A673 (cell line): ENCODE data around the gene PGM2L1. TPM values are rescaled to one million over a fixed set of nuclear protein-coding genes. Genes with fewer than 3 reads are reported as not detected.
A peak's percentile ranks its signal among the peaks of the same experiment; 100 is the strongest.

Experiments used
- BruUV-seq: library from RNA; stranded (reverse); fragments of 400-500 nt; replicated peaks from 2 replicates; lab custom pipeline; 2021; lab: Mats Ljungman, UMichigan
- CTCF ChIA-PET: fragments of 300-600 bp; sonication (Branson Sonifier 250); formaldehyde crosslinking; loops from one replicate; lab custom pipeline; 2022; ENCODE audit warnings: antibody characterized with exemption; lab: Charles Lee
- POLR2A ChIA-PET: fragments of 300-600 bp; sonication (Branson Sonifier 250); formaldehyde crosslinking; loops from one replicate; lab custom pipeline; 2022; ENCODE audit warnings: antibody characterized with exemption; ENCODE audit not compliant: low non-redundant PET; lab: Charles Lee
- DNase-seq: peaks from one replicate; pipeline ENCODE4 v3.0.0-alpha.2; 2015; ENCODE audit warnings: low spot score
- H3K27ac ChIP-seq: fragments of 200-600 bp; sonication (generic); 2 replicates; pipeline ENCODE4 v1.5.1; 2016; ENCODE audit warnings: mixed run types, low read depth, mild to moderate bottlenecking, mixed read lengths, antibody characterized with exemption, low read length; ENCODE audit not compliant: poor library complexity, severe bottlenecking
- H3K27me3 ChIP-seq: fragments of 200-600 bp; sonication (generic); replicated peaks from 2 replicates; pipeline ENCODE4 v1.6.1; 2017; ENCODE audit warnings: mixed run types, low read depth, mild to moderate bottlenecking, mixed read lengths, antibody characterized with exemption, low read length; ENCODE audit not compliant: insufficient read depth, poor library complexity
- H3K36me3 ChIP-seq: fragments of 200-600 bp; sonication (generic); 2 replicates; pipeline ENCODE4 v1.6.1; 2016; ENCODE audit warnings: mixed run types, mild to moderate bottlenecking, mixed read lengths, antibody characterized with exemption, low read length; ENCODE audit not compliant: insufficient read depth, poor library complexity, severe bottlenecking
- H3K4me1 ChIP-seq: fragments of 200-600 bp; sonication (generic); 2 replicates; pipeline ENCODE4 v1.6.1; 2017; ENCODE audit warnings: mixed run types, mild to moderate bottlenecking, mixed read lengths, antibody characterized with exemption, low read length; ENCODE audit not compliant: insufficient read depth, poor library complexity, severe bottlenecking
- H3K4me3 ChIP-seq: fragments of 200-600 bp; sonication (generic); 2 replicates; pipeline ENCODE4 v1.5.1; 2016; ENCODE audit warnings: low read depth, mixed run types, mild to moderate bottlenecking, mixed read lengths, low read length; ENCODE audit not compliant: poor library complexity, severe bottlenecking
- H3K9me3 ChIP-seq: fragments of 200-600 bp; sonication (generic); 2 replicates; pipeline ENCODE4 v1.6.1; 2016; ENCODE audit warnings: mixed run types, low read depth, mild to moderate bottlenecking, mixed read lengths, antibody characterized with exemption, low read length; ENCODE audit not compliant: poor library complexity, severe bottlenecking
- EZH2 ChIP-seq: fragments of 200-600 bp; sonication (generic); IDR thresholded peaks from 2 replicates; pipeline ENCODE4 v1.6.1; 2017; ENCODE audit warnings: borderline replicate concordance, low read depth, mild to moderate bottlenecking, mixed read lengths, antibody characterized with exemption, low read length; ENCODE audit not compliant: poor library complexity, severe bottlenecking
- intact Hi-C: fragments of 100-400 bp; cut with micrococcal nuclease; formaldehyde crosslinking; loops from one replicate; pipeline ENCODE4 v1.10.0; 2022; ENCODE audit not compliant: unreplicated experiment
- total RNA-seq: library from RNA; stranded (reverse); gene quantifications from 2 replicates; pipeline ENCODE4 v1.2.3, GENCODE V29; 2021
- TF ChIP-seq, protein P1 (sequence below): fragments of 300-800, 200-600 bp; sonication (generic); conservative IDR thresholded peaks from 2 replicates; pipeline ENCODE4 v1.5.1; 2017; ENCODE audit warnings: low read depth, mild to moderate bottlenecking, antibody characterized with exemption, low read length, moderate library complexity, mixed read lengths

The PGM2L1 gene
- total RNA-seq, 1 experiment from 2014 or later = 18.2 TPM

DNA sequence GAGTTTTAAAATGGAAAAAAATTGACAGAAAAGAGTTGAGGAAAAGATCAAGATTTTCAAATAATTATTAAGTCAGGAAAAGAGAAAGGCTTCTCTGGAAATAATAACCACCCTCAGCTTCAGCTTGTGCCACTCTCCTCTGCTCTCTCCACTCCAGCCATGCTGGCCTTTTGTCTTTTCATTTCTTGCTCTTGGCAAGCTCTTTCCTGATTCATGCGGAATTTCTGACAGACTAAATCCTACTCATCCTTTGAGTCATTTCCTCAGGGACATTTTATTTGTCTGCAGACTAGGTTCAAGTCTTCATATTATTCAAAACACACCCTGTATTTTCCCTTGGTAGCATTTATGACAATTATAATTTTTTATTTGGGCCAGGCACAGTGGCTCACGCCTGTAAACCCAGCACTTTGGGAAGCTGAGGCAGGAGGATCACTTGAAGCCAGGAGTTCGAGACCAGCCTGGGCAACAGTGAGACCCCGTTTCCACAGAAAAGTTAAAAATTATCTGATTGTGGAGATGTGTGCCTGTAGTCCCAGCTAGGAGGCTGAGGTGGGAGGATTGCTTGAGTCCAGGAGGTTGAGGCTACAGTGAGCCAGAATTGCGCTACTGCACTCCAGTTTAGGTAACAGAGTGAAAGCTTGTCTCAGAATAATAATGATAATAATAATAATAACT is 79.0 kb downstream of the PGM2L1 start:
- H3K4me1 ChIP-seq = no peaks in the 10 kb centered on the region
- no peaks in the 10 kb centered on the region for H3K36me3 ChIP-seq
- H3K27ac ChIP-seq = no peak overlapping the region
- TF ChIP-seq, protein P1, sequence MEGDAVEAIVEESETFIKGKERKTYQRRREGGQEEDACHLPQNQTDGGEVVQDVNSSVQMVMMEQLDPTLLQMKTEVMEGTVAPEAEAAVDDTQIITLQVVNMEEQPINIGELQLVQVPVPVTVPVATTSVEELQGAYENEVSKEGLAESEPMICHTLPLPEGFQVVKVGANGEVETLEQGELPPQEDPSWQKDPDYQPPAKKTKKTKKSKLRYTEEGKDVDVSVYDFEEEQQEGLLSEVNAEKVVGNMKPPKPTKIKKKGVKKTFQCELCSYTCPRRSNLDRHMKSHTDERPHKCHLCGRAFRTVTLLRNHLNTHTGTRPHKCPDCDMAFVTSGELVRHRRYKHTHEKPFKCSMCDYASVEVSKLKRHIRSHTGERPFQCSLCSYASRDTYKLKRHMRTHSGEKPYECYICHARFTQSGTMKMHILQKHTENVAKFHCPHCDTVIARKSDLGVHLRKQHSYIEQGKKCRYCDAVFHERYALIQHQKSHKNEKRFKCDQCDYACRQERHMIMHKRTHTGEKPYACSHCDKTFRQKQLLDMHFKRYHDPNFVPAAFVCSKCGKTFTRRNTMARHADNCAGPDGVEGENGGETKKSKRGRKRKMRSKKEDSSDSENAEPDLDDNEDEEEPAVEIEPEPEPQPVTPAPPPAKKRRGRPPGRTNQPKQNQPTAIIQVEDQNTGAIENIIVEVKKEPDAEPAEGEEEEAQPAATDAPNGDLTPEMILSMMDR = no peak
- TF ChIP-seq EZH2 = no peak
- intact Hi-C loops = no loop called here
- H3K27me3 ChIP-seq = no peaks in the 10 kb centered on the region
- ChIA-PET CTCF (interaction anchor here (2.0 kb wide), 1 partner anchor 64 kb away, joined by 5 read pairs; no protein-coding TSS in a partner anchor), POLR2A (no interaction called here)
- peak; percentile 90 for DNase-seq
- no TSS peak for BruUV-seq
- no peak overlapping the region for H3K4me3 ChIP-seq
- peaks cover 17% of the 10 kb centered on the region for H3K9me3 ChIP-seq

DNA sequence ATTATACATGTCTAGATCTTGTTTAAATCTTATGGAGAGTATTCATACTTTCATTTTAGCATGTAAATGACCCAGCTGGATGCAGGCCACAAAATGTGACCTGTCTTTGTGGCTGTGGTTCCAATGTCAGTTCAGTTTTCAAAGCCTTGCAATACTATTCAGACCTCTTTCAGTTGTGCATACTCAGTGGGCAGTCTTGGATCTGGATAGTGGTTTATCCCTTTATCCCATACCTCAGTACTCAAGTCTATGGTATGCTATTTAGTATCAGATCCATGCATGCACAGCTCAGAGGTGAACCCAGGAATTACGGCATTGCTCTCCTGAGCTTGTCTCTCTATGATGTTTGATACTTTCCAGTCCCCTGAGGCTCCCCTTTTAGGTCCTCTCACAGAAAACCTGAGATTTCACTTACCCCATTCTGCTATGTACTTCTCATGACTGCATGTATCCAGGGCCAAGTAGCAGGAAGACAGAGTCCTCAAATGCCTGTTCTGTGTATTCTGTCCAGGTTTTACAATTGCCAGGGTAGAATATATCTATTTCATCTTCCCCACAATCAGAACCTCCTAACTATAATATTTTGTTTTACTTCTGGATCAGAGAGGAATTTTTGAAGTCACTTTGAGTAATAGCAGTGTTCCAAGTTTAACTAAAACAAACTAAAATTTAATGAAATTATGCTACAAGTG is 79.8 kb downstream of the PGM2L1 start:
- H3K9me3 ChIP-seq = peaks cover 17% of the 10 kb centered on the region
- H3K27me3 ChIP-seq = no peaks in the 10 kb centered on the region
- no peak overlapping the region for H3K27ac ChIP-seq
- H3K4me3 ChIP-seq = no peak overlapping the region
- no peaks in the 10 kb centered on the region for H3K36me3 ChIP-seq
- ChIA-PET CTCF (interaction anchor here (2.0 kb wide), 1 partner anchor 63 kb away, joined by 5 read pairs; no protein-coding TSS in a partner anchor), POLR2A (no interaction called here)
- TF ChIP-seq, protein P1 = no peak
- no peak for TF ChIP-seq EZH2
- peak; percentile 28 for DNase-seq
- intact Hi-C loops = no loop called here
- no TSS peak for BruUV-seq
- H3K4me1 ChIP-seq = no peaks in the 10 kb centered on the region

DNA sequence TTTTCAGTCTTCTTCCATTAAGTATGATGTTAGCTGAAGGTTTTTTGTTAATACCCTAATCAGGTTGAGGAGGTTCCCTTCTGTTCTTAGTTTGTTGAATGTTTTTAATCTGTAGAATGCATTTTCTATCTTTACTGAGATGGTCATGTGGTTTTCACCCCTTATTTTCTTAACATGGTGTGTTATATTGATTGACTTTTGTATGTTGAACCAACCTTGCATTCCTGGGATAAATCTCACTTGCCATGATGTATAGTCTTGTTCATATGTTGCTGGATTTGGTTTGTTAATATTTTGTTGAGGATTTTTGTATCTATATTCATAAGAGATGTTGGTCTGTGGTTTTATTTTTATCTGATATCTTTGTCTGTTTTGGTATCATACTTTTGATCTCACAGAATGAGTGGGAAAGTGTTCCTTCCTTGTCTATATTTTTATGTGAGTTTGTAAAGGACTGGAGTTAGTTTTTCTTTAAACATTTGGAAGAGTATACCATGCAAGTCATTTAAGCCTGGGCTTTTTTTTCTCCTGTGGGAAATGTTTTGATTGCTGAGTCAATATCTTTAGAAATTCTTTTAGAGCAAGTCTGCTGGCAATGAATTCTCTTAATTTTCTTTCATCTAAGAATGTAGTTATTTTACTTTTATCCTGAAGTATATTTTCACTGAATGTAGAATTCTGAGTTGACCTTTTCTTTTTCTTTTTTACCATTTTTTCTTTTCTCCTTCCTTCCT is 81.3 kb downstream of the PGM2L1 start:
- peaks cover 17% of the 10 kb centered on the region for H3K9me3 ChIP-seq
- no peaks in the 10 kb centered on the region for H3K36me3 ChIP-seq
- intact Hi-C loops = no loop called here
- no peak for DNase-seq
- H3K27me3 ChIP-seq = no peaks in the 10 kb centered on the region
- BruUV-seq = no TSS peak
- POLR2A ChIA-PET = no interaction called here
- no peak overlapping the region for H3K4me3 ChIP-seq
- TF ChIP-seq EZH2 = no peak
- H3K4me1 ChIP-seq = no peaks in the 10 kb centered on the region
- CTCF ChIA-PET = no interaction called here
- H3K27ac ChIP-seq = no peak overlapping the region
